ENCODE data around the gene CAPS.

- TF ChIP-seq POLR2A (IDR thresholded peaks at IDR 0.05; ENCODE audit: low read depth, low read length): no peak
- no peak for TF ChIP-seq POLR2AphosphoS5 (IDR thresholded peaks at IDR 0.05; ENCODE audit: low read depth, low read length)
- no peak for TF ChIP-seq TAF1 (IDR thresholded peaks at IDR 0.05; ENCODE audit: borderline replicate concordance, low read depth, low read length)
Observed at GRCh38 chr19:5895890-5896289, 18.2 kb upstream of the CAPS start.
